Gastroesophageal sphincter (tissue), 2 donors: Measurements from ENCODE around the gene VMAC.

Source experiments
- EP300 ChIP-seq: sonication (generic); formaldehyde crosslinking; IDR thresholded peaks from one replicate; pipeline ENCODE4 v1.6.1; 2017; ENCODE audit warnings: antibody characterized with exemption, mild to moderate bottlenecking
- POLR2AphosphoS5 ChIP-seq: sonication (generic); formaldehyde crosslinking; IDR thresholded peaks from one replicate; pipeline ENCODE4 v1.6.1; 2017; ENCODE audit warnings: antibody characterized with exemption

DNA sequence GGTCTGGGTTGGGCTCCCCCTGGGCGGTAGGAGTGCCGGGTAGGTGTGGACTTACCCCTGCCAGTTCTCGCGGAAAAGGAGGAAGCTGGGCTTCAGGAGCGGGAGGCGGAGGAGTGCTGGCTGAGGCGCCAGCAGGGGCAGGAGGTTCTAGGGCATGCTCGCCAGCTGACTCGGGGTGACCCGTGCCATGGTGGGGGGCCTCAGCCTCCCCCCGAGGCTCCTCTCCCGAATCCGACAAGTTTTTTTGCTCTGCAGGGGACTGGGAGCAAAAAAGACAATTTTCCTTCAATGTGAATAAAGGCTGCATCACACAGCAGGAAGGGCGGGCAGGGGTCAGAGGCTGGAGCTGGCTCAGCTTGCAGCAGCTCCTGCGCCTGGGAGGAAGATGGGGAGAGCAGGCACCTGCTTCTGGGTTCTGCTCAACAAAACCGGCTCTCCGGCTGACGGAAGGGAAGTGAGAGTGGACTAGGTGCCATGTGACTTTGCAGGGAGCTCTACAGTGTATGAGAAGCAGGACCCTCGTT lies 46.7 kb downstream of the VMAC start:
- TF ChIP-seq POLR2AphosphoS5: no peak
- TF ChIP-seq EP300: no peak
